Measurements from ENCODE around the gene TTC21A.

- no peak for TF ChIP-seq CTCF (IDR thresholded peaks at IDR 0.05; ENCODE audit: insufficient read depth, low read length, poor library complexity, severe bottlenecking)
- TF ChIP-seq EZH2phosphoT487 (conservative IDR thresholded peaks at IDR 0.05; ENCODE audit: low read length), result no peak
Observed at GRCh38 chr3:39142067-39142466, 34.6 kb downstream of the TTC21A start.
